CD14-positive monocyte (primary cell): Measurements from ENCODE around the gene FOXQ1. TPM values are rescaled to one million over a fixed set of nuclear protein-coding genes. Genes with fewer than 3 reads are reported as not detected.
A peak's percentile ranks its signal among the peaks of the same experiment; 100 is the strongest.

ENCODE experiments used
- DNase-seq, 3 donors: peaks; one replicate each; pipeline ENCODE4 v3.0.0-alpha.2; 2011 to 2022
- H2AFZ ChIP-seq: 2 replicates; pipeline ENCODE4 v1.6.0; 2012; ENCODE audit warnings: mild to moderate bottlenecking, low read depth, low read length, inconsistent platforms; ENCODE audit not compliant: insufficient read depth, poor library complexity, severe bottlenecking
- H3K27ac ChIP-seq, 2 donors: 1 replicate in 1 of 2; 2 replicates in 1 of 2; pipeline ENCODE4 v1.5.1; 2012 to 2013; ENCODE audit warnings: low read length in 2 of 2, control low read depth in 1 of 2, inconsistent platforms in 1 of 2, low read depth in 1 of 2, mild to moderate bottlenecking in 1 of 2
- H3K27me3 ChIP-seq, 2 donors: one replicate each; pipeline versions ENCODE4 v1.6.0 to v1.6.1; 2011 to 2013; ENCODE audit warnings: low read length in 2 of 2; ENCODE audit not compliant: control insufficient read depth in 2 of 2, insufficient read depth in 2 of 2
- H3K36me3 ChIP-seq, 2 donors: replicated peaks in 1 of 2; 1 replicate in 1 of 2; 2 replicates in 1 of 2; pipeline versions ENCODE4 v1.5.1 to v1.6.1; 2012 to 2013; ENCODE audit warnings: low read length in 2 of 2, control low read depth in 1 of 2, inconsistent platforms in 1 of 2, mild to moderate bottlenecking in 1 of 2; ENCODE audit not compliant: insufficient read depth in 2 of 2, control insufficient read depth in 1 of 2
- H3K4me1 ChIP-seq, 2 donors: 1 replicate in 1 of 2; 2 replicates in 1 of 2; pipeline versions ENCODE4 v1.5.1 to v1.6.1; 2012 to 2013; ENCODE audit warnings: low read length in 2 of 2, control low read depth in 1 of 2, inconsistent platforms in 1 of 2, mild to moderate bottlenecking in 1 of 2, moderate library complexity in 1 of 2; ENCODE audit not compliant: insufficient read depth in 2 of 2, control insufficient read depth in 1 of 2
- H3K4me2 ChIP-seq: replicated peaks from 2 replicates; pipeline ENCODE3; 2012; ENCODE audit warnings: low read length, moderate library complexity, mild to moderate bottlenecking; ENCODE audit not compliant: poor library complexity, severe bottlenecking; ENCODE audit errors: extremely low read depth
- H3K4me3 ChIP-seq, 3 experiments: fragments of 200-600 bp in 1 of 3; sonication (generic) in 1 of 3; replicated peaks in 1 of 3; 1 replicate in 2 of 3; 2 replicates in 1 of 3; pipeline ENCODE4 v1.5.1; 2011 to 2013; ENCODE audit warnings: low read length in 3 of 3, mild to moderate bottlenecking in 3 of 3, control low read depth in 2 of 3, low read depth in 2 of 3, inconsistent platforms in 1 of 3, moderate library complexity in 1 of 3
- H3K79me2 ChIP-seq: 2 replicates; pipeline ENCODE4 v1.6.0; 2012; ENCODE audit warnings: mild to moderate bottlenecking, control low read depth, inconsistent platforms, low read length, moderate library complexity; ENCODE audit not compliant: insufficient read depth
- H3K9ac ChIP-seq: 2 replicates; pipeline ENCODE4 v1.6.0; 2017; ENCODE audit warnings: low read length, mild to moderate bottlenecking; ENCODE audit not compliant: insufficient read depth, poor library complexity, severe bottlenecking
- H3K9me3 ChIP-seq, 2 donors: replicated peaks in 1 of 2; 1 replicate in 1 of 2; 2 replicates in 1 of 2; pipeline versions ENCODE4 v1.5.1 to v1.6.1; 2012 to 2013; ENCODE audit warnings: low read length in 2 of 2, control low read depth in 1 of 2; ENCODE audit not compliant: control insufficient read depth in 1 of 2, insufficient read depth in 1 of 2
- H4K20me1 ChIP-seq: 2 replicates; pipeline ENCODE4 v1.6.0; 2012; ENCODE audit warnings: mild to moderate bottlenecking, low read length, control low read depth, moderate library complexity; ENCODE audit not compliant: insufficient read depth
- H3K27ac Mint-ChIP-seq, 7 donors: one replicate each; pipeline ENCODE4 v1.8.0; 2020; ENCODE audit warnings: mild to moderate bottlenecking in 7 of 7, mixed read lengths in 7 of 7, moderate library complexity in 6 of 7, inconsistent platforms in 2 of 7
- H3K27me3 Mint-ChIP-seq, 3 donors: one replicate each; pipeline ENCODE4 v1.8.0; 2021 to 2022; ENCODE audit warnings: low read depth in 3 of 3, mild to moderate bottlenecking in 3 of 3, mixed read lengths in 3 of 3, moderate library complexity in 3 of 3, inconsistent platforms in 1 of 3
- H3K36me3 Mint-ChIP-seq, 2 donors: one replicate each; pipeline ENCODE4 v1.8.0; 2020; ENCODE audit warnings: mixed read lengths in 2 of 2, inconsistent platforms in 1 of 2, mild to moderate bottlenecking in 1 of 2
- H3K4me1 Mint-ChIP-seq: one replicate; pipeline ENCODE4 v1.8.0; 2020; ENCODE audit warnings: mild to moderate bottlenecking, mixed read lengths
- H3K4me3 Mint-ChIP-seq, 2 donors: one replicate each; pipeline ENCODE4 v1.8.0; 2020; ENCODE audit warnings: mild to moderate bottlenecking in 2 of 2, mixed read lengths in 2 of 2, moderate library complexity in 1 of 2
- H3K9me3 Mint-ChIP-seq, 7 donors: one replicate each; pipeline ENCODE4 v1.8.0; 2020 to 2022; ENCODE audit warnings: mixed read lengths in 7 of 7, mild to moderate bottlenecking in 6 of 7, moderate library complexity in 6 of 7, inconsistent platforms in 2 of 7
- WGBS: methylation state at CpG from one replicate; pipeline ENCODE4 v1.1.5; 2013; ENCODE audit warnings: missing lambda C conversion rate; ENCODE audit not compliant: insufficient coverage; 5-methylcytosine and 5-hydroxymethylcytosine counted together
- intact Hi-C, 2 donors: fragments of 100-400 bp; cut with micrococcal nuclease; formaldehyde crosslinking; loops; one replicate each; pipeline versions ENCODE4 v1.15.0 to v1.15.1; 2023
- polyA plus RNA-seq, 3 donors: library from polyadenylated mRNA; depleted of rRNA in 1 of 3; unstranded in 2 of 3; stranded (reverse) in 1 of 3; fragments of 300-500 nt in 2 of 3; fragments of >200 nt in 1 of 3; fragmentation: Illumina TruSeq in 2 of 3; gene quantifications; 1 replicate in 2 of 3; 2 replicates in 1 of 3; pipeline ENCODE4 v1.2.3, GENCODE V29; 2012 to 2021
- TF ChIP-seq, protein P1 (sequence below): fragments of 200-600 bp; IDR thresholded peaks from one replicate; pipeline ENCODE4 v1.8.0; 2022; ENCODE audit warnings: antibody characterized with exemption, mild to moderate bottlenecking

FOXQ1 gene
- polyA plus RNA-seq, 3 donors = 0.11 TPM; not detected in 2

DNA sequence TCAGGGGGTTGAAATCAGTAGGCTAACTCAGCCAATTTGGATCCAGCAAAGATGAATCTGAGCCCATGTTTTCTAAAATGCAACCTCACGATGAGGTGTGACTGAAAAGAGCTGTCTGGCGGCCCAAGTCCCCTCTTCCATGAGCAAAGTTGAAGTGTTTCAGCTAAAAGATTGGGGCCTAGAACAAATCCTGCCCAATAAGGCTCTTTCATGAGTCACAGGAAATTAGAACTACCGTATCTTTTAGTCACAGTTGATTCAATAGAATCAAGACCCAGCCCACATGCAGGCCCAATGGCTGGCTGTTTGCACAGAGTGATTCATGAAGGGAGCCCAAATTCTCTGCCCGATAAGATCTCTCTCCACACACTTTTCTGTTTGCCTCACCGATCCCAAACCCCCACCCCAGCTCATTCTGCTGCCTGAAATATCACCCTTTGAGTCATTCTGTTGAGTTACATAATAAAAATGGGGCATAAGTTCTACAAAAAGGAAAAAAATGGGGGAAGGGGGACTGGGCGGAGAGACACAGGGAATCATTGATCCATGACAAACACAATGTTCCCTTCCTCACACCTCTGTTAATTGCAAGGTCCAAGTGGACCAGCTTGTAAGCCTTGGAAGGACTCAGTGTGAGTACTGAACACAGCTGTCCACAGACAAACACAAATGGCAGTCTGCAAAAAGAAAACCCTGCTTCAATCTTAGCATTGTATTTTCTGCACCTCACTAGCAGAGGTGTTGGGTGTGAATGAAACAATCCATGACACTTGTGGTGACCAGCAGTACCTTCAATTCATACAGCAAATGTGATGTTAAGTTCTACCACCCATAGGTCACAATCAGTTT is 13.8 kb downstream of the FOXQ1 start:
- Histone ChIP-seq H3K4me3 (no peak overlapping the region), H3K79me2 (no peaks in the 10 kb centered on the region), H3K4me1 (peaks cover 0 to 3% of the 10 kb centered on the region in 2 donors), H3K4me2 (no peak overlapping the region), H3K27ac (no peak overlapping the region), H3K9ac (no peak overlapping the region), H3K9me3 (peaks cover 0 to 5% of the 10 kb centered on the region in 2 donors), H4K20me1 (no peaks in the 10 kb centered on the region), H3K27me3 (peaks cover 4 to 11% of the 10 kb centered on the region in 2 donors), H2AFZ (no peak overlapping the region), H3K36me3 (no peaks in the 10 kb centered on the region)
- Mint-ChIP-seq H3K4me1 (peaks cover 6% of the 10 kb centered on the region), H3K27me3 (peaks cover 20 to 38% (median 22%) of the 10 kb centered on the region in 3 donors), H3K36me3 (no peaks in the 10 kb centered on the region), H3K27ac (no peak overlapping the region), H3K9me3 (peaks cover 6 to 13% (median 10%) of the 10 kb centered on the region in 7 donors), H3K4me3 (peak overlapping the region in 1 of 2 donors; percentile 6)
- no peak for DNase-seq
- TF ChIP-seq, protein P1, sequence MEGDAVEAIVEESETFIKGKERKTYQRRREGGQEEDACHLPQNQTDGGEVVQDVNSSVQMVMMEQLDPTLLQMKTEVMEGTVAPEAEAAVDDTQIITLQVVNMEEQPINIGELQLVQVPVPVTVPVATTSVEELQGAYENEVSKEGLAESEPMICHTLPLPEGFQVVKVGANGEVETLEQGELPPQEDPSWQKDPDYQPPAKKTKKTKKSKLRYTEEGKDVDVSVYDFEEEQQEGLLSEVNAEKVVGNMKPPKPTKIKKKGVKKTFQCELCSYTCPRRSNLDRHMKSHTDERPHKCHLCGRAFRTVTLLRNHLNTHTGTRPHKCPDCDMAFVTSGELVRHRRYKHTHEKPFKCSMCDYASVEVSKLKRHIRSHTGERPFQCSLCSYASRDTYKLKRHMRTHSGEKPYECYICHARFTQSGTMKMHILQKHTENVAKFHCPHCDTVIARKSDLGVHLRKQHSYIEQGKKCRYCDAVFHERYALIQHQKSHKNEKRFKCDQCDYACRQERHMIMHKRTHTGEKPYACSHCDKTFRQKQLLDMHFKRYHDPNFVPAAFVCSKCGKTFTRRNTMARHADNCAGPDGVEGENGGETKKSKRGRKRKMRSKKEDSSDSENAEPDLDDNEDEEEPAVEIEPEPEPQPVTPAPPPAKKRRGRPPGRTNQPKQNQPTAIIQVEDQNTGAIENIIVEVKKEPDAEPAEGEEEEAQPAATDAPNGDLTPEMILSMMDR = no peak
- WGBS = 87% methylated on average over 3 of the region's 6 CpGs
- intact Hi-C loops = no loop called here

GRCh38 chr6:1326535-1327121 is 14.7 kb downstream of the FOXQ1 start:
- H3K4me3 ChIP-seq = no peak overlapping the region
- peaks cover 0 to 3% of the 10 kb centered on the region in 2 donors for H3K4me1 ChIP-seq
- no peaks in the 10 kb centered on the region for H3K79me2 ChIP-seq
- Mint-ChIP-seq H3K4me1 (peaks cover 6% of the 10 kb centered on the region), H3K27ac (no peak overlapping the region), H3K9me3 (peaks cover 8 to 17% (median 12%) of the 10 kb centered on the region in 7 donors), H3K36me3 (no peaks in the 10 kb centered on the region), H3K4me3 (no peak overlapping the region), H3K27me3 (peaks cover 18 to 38% (median 22%) of the 10 kb centered on the region in 3 donors)
- TF ChIP-seq, protein P1 = no peak
- H3K27me3 ChIP-seq = peaks cover 4 to 11% of the 10 kb centered on the region in 2 donors
- H2AFZ ChIP-seq = no peak overlapping the region
- H4K20me1 ChIP-seq = no peaks in the 10 kb centered on the region
- H3K9ac ChIP-seq = no peak overlapping the region
- 2% methylated on average over 7 of the region's 11 CpGs for WGBS
- intact Hi-C loops = no loop called here
- no peak overlapping the region for H3K4me2 ChIP-seq
- no peak overlapping the region for H3K27ac ChIP-seq
- DNase-seq = no peak
- H3K36me3 ChIP-seq = no peaks in the 10 kb centered on the region
- peaks cover 0 to 5% of the 10 kb centered on the region in 2 donors for H3K9me3 ChIP-seq
